H9 (cell line): Measurements from ENCODE around the gene FGD5. TPM values are rescaled to one million over a fixed set of nuclear protein-coding genes. Genes with fewer than 3 reads are reported as not detected.

Experiments used
- DNase-seq: peaks from one replicate; pipeline ENCODE4 v3.0.0-alpha.2; 2017
- H2AFZ ChIP-seq: one replicate; pipeline ENCODE4 v1.6.1; 2013; ENCODE audit warnings: mild to moderate bottlenecking, low read length, control low read depth, moderate library complexity
- H2AK5ac ChIP-seq: 2 replicates; pipeline ENCODE4 v1.6.1; 2013; ENCODE audit warnings: low read length, control low read depth, mixed read lengths; ENCODE audit not compliant: insufficient read length
- H2BK120ac ChIP-seq: one replicate; pipeline ENCODE4 v1.6.1; 2013; ENCODE audit warnings: low read depth, mild to moderate bottlenecking, low read length, control low read depth, inconsistent platforms; ENCODE audit not compliant: poor library complexity, severe bottlenecking
- H2BK12ac ChIP-seq: 2 replicates; pipeline ENCODE4 v1.6.1; 2013; ENCODE audit warnings: low read length, control low read depth, mixed read lengths, low read depth; ENCODE audit not compliant: insufficient read length
- H2BK15ac ChIP-seq: 2 replicates; pipeline ENCODE4 v1.6.1; 2013; ENCODE audit warnings: low read depth, low read length, control low read depth
- H2BK20ac ChIP-seq: one replicate; pipeline ENCODE4 v1.6.1; 2013; ENCODE audit warnings: low read depth, mild to moderate bottlenecking, low read length, control low read depth, inconsistent platforms; ENCODE audit not compliant: poor library complexity, severe bottlenecking
- H2BK5ac ChIP-seq: 2 replicates; pipeline ENCODE4 v1.6.1; 2013; ENCODE audit warnings: low read length, control low read depth, mixed read lengths; ENCODE audit not compliant: insufficient read length
- H3K14ac ChIP-seq: 2 replicates; pipeline ENCODE4 v1.6.1; 2013; ENCODE audit warnings: low read length, control low read depth; ENCODE audit not compliant: insufficient read depth
- H3K18ac ChIP-seq: 2 replicates; pipeline ENCODE4 v1.6.1; 2013; ENCODE audit warnings: low read depth, mild to moderate bottlenecking, mixed read lengths, low read length, control low read depth; ENCODE audit not compliant: insufficient read length
- H3K23ac ChIP-seq: 2 replicates; pipeline ENCODE4 v1.6.1; 2013; ENCODE audit warnings: low read length, control low read depth, mixed read lengths, low read depth; ENCODE audit not compliant: insufficient read length
- H3K23me2 ChIP-seq: 2 replicates; pipeline ENCODE4 v1.6.1; 2013; ENCODE audit warnings: low read depth, mild to moderate bottlenecking, mixed read lengths, low read length, control low read depth; ENCODE audit not compliant: insufficient read length, poor library complexity, severe bottlenecking
- H3K27ac ChIP-seq: 2 replicates; pipeline ENCODE4 v1.5.1; 2013; ENCODE audit warnings: low read length, control low read depth, mixed read lengths, low read depth; ENCODE audit not compliant: insufficient read length
- H3K27me3 ChIP-seq: 2 replicates; pipeline ENCODE4 v1.6.1; 2013; ENCODE audit warnings: low read length, control low read depth, inconsistent platforms; ENCODE audit not compliant: insufficient read depth
- H3K4ac ChIP-seq: 2 replicates; pipeline ENCODE4 v1.6.1; 2013; ENCODE audit warnings: low read depth, mild to moderate bottlenecking, control low read depth, inconsistent platforms, low read length, moderate library complexity
- H3K4me1 ChIP-seq: 2 replicates; pipeline ENCODE4 v1.6.1; 2013; ENCODE audit warnings: low read length, control low read depth, inconsistent platforms; ENCODE audit not compliant: insufficient read depth
- H3K4me2 ChIP-seq: 2 replicates; pipeline ENCODE4 v1.6.1; 2013; ENCODE audit warnings: low read length, control low read depth, mixed read lengths; ENCODE audit not compliant: insufficient read length, insufficient read depth
- H3K56ac ChIP-seq: 2 replicates; pipeline ENCODE4 v1.6.1; 2013; ENCODE audit warnings: low read depth, mild to moderate bottlenecking, mixed read lengths, low read length, control low read depth; ENCODE audit not compliant: insufficient read length
- H3K79me1 ChIP-seq: 2 replicates; pipeline ENCODE4 v1.6.1; 2013; ENCODE audit warnings: low read depth, mild to moderate bottlenecking, moderate library complexity, low read length, control low read depth, inconsistent platforms; ENCODE audit not compliant: insufficient read depth, poor library complexity, severe bottlenecking
- H3K79me2 ChIP-seq: 2 replicates; pipeline ENCODE4 v1.6.1; 2013; ENCODE audit warnings: low read length, control low read depth, inconsistent platforms; ENCODE audit not compliant: insufficient read depth
- H3K9ac ChIP-seq: 2 replicates; pipeline ENCODE4 v1.6.1; 2013; ENCODE audit warnings: low read length, control low read depth, mixed read lengths; ENCODE audit not compliant: insufficient read length; ENCODE audit errors: extremely low read depth
- H3K9me3 ChIP-seq: one replicate; pipeline ENCODE4 v1.6.1; 2013; ENCODE audit warnings: low read depth, low read length, inconsistent platforms; ENCODE audit not compliant: control insufficient read depth
- H3T11ph ChIP-seq: one replicate; pipeline ENCODE4 v1.6.1; 2013; ENCODE audit warnings: mild to moderate bottlenecking, low read length, control low read depth, inconsistent platforms
- H4K20me1 ChIP-seq: one replicate; pipeline ENCODE4 v1.6.1; 2013; ENCODE audit not compliant: control insufficient read depth, insufficient read length, insufficient read depth
- H4K5ac ChIP-seq: 2 replicates; pipeline ENCODE4 v1.6.1; 2013; ENCODE audit warnings: low read depth, mild to moderate bottlenecking, mixed read lengths, low read length, control low read depth; ENCODE audit not compliant: insufficient read length
- H4K8ac ChIP-seq: replicated peaks from 2 replicates; pipeline ENCODE4 v1.6.1; 2013; ENCODE audit warnings: low read length, control low read depth, mixed read lengths, low read depth; ENCODE audit not compliant: insufficient read length
- H4K91ac ChIP-seq: 2 replicates; pipeline ENCODE4 v1.6.1; 2013; ENCODE audit warnings: low read depth, mild to moderate bottlenecking, moderate library complexity, mixed read lengths, low read length, control low read depth; ENCODE audit not compliant: insufficient read length
- H3K27ac Mint-ChIP-seq, 3 experiments: 2 replicates in 2 of 3; 3 replicates in 1 of 3; pipeline ENCODE4 v1.8.0; 2020 to 2021; ENCODE audit warnings: mixed read lengths in 3 of 3, mild to moderate bottlenecking in 1 of 3, moderate library complexity in 1 of 3
- H3K27me3 Mint-ChIP-seq: 2 replicates; pipeline ENCODE4 v1.8.0; 2021; ENCODE audit warnings: low read depth, mild to moderate bottlenecking, moderate library complexity, mixed read lengths
- H3K36me3 Mint-ChIP-seq, 3 experiments: 2 replicates in 2 of 3; 3 replicates in 1 of 3; pipeline ENCODE4 v1.8.0; 2020 to 2021; ENCODE audit warnings: low read depth in 3 of 3, mixed read lengths in 3 of 3; ENCODE audit not compliant: insufficient read depth in 1 of 3
- H3K4me1 Mint-ChIP-seq, 2 experiments: 2 replicates each; pipeline ENCODE4 v1.8.0; 2020; ENCODE audit warnings: mixed read lengths in 2 of 2
- H3K4me3 Mint-ChIP-seq, 2 experiments: 2 replicates in 1 of 2; 3 replicates in 1 of 2; pipeline ENCODE4 v1.8.0; 2020 to 2021; ENCODE audit warnings: mild to moderate bottlenecking in 2 of 2, mixed read lengths in 2 of 2, moderate library complexity in 1 of 2
- H3K9me3 Mint-ChIP-seq, 2 experiments: 2 replicates in 1 of 2; 3 replicates in 1 of 2; pipeline ENCODE4 v1.8.0; 2020; ENCODE audit warnings: mild to moderate bottlenecking in 2 of 2, mixed read lengths in 2 of 2, moderate library complexity in 1 of 2
- CTCF ChIP-seq: fragments of 200-600 bp; sonication (generic); conservative IDR thresholded peaks from 3 replicates; pipeline ENCODE4 v1.8.0; 2021; ENCODE audit warnings: antibody characterized with exemption, mild to moderate bottlenecking
- WGBS: extraction: QIAGEN DNeasy Blood & Tissue Kit; methylation state at CpG from one replicate; pipeline ENCODE4 v1.1.7; 2013; ENCODE audit warnings: missing lambda C conversion rate, low lambda C conversion rate, mixed read lengths; ENCODE audit not compliant: insufficient read length; ENCODE audit errors: extremely low coverage; 5-methylcytosine and 5-hydroxymethylcytosine counted together
- total RNA-seq: library from RNA; stranded (reverse); gene quantifications from 2 replicates; pipeline ENCODE4 v1.2.1, GENCODE V29; 2021

Gene FGD5
- total RNA-seq, 1 experiment from 2014 or later: 7.8 TPM

DNA sequence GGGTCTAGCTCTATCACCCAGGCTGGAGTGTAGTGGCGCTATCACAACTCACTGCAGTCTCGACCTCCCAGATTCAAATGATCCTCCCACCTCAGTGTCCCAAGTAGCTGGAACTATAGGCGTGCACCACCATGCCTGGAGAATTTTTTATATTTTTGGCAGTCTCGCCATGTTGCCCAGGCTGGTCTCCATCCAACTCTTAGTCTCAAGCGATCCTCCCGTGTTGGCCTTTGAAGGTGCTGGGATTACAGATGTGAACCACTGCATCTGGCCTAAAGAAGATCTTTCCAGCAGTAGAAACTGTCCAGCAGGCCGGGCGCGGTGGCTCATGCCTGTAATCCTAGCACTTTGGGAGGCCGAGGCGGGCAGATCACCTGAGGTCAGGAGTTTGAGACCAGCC lies 73.5 kb downstream of the FGD5 start:
- WGBS: no CpG with 5 or more reads among the region's 11 CpGs
- Histone ChIP-seq H2AK5ac (no peak overlapping the region), H3K9me3 (no peaks in the 10 kb centered on the region), H3K56ac (no peak overlapping the region), H3K4me2 (no peak overlapping the region), H3T11ph (no peak overlapping the region), H3K23me2 (no peaks in the 10 kb centered on the region), H3K14ac (no peak overlapping the region), H3K79me1 (no peaks in the 10 kb centered on the region), H2BK12ac (no peak overlapping the region), H4K5ac (no peak overlapping the region), H2BK5ac (no peak overlapping the region), H3K4me1 (no peaks in the 10 kb centered on the region; the same call in 1 of the 2 replicates), H3K27me3 (no peaks in the 10 kb centered on the region), H3K9ac (no peak overlapping the region), H3K23ac (no peak overlapping the region), H4K8ac (no peak overlapping the region), H4K91ac (no peak overlapping the region), H3K79me2 (no peaks in the 10 kb centered on the region), H3K18ac (no peak overlapping the region), H3K4ac (no peak overlapping the region), H2BK15ac (no peak overlapping the region), H2BK20ac (no peak overlapping the region), H3K27ac (no peak overlapping the region), H4K20me1 (no peaks in the 10 kb centered on the region), H2BK120ac (no peak overlapping the region), H2AFZ (no peak overlapping the region)
- DNase-seq: no peak
- Mint-ChIP-seq H3K9me3 (no peaks in the 10 kb centered on the region), H3K27me3 (peaks cover 1% of the 10 kb centered on the region), H3K4me1 (peaks cover 5 to 8% of the 10 kb centered on the region in 2 experiments; a peak in 3 of 4 replicates), H3K27ac (no peak overlapping the region), H3K36me3 (no peaks in the 10 kb centered on the region; a peak in 1 of 7 replicates), H3K4me3 (no peak overlapping the region)
- no peak for TF ChIP-seq CTCF
